ENCODE measurements around the gene TRAPPC1. TPM values are rescaled to one million over a fixed set of nuclear protein-coding genes. Genes with fewer than 3 reads are reported as not detected.

Gene TRAPPC1
- total and polyA plus RNA-seq, 2 of the 8 experiments (the other 6 are each of a cell fraction or from before 2014, with no cell fraction given), result 114 to 170 TPM

- Histone ChIP-seq H3K56ac (replicated peaks; ENCODE audit: insufficient read length, low read depth, low read length) (no peak overlapping the region), H4K8ac (ENCODE audit: extremely low read depth, insufficient read depth, low read length) (no peak overlapping the region), H2AK5ac (ENCODE audit: low read depth, low read length) (no peak overlapping the region), H3K4me3 (ENCODE audit: extremely low read depth in 1 of 4, insufficient read depth in 2 of 4, low read depth in 3 of 4, low read length in 4 of 4) (no peak overlapping the region), H2BK15ac (ENCODE audit: low read length) (no peak overlapping the region), H3K9ac (replicated peaks in 1 of 4; ENCODE audit: extremely low read depth in 1 of 4, low read depth in 3 of 4, low read length in 3 of 4) (no peak overlapping the region), H3K14ac (ENCODE audit: insufficient read length) (no peak overlapping the region), H3K79me1 (ENCODE audit: low read depth, low read length) (no peaks in the 10 kb centered on the region), H3K23ac (ENCODE audit: insufficient read length) (no peak overlapping the region), H2BK20ac (ENCODE audit: low read length) (no peak overlapping the region), H2BK5ac (ENCODE audit: low read depth, low read length) (no peak overlapping the region), H3K9me3 (ENCODE audit: insufficient read depth in 2 of 2, low read depth in 1 of 2, low read length in 1 of 2) (no peaks in the 10 kb centered on the region), H3K36me3 (ENCODE audit: control insufficient read depth in 2 of 4, insufficient read depth in 4 of 4, low read length in 3 of 4) (no peaks in the 10 kb centered on the region), H2AFZ (ENCODE audit: low read length) (no peak overlapping the region), H3K18ac (ENCODE audit: extremely low read depth, low read length) (no peak overlapping the region), H3K79me2 (ENCODE audit: control insufficient read depth in 1 of 2, insufficient read depth in 2 of 2, low read length in 2 of 2) (no peaks in the 10 kb centered on the region), H3K27ac (ENCODE audit: low read depth, low read length) (no peak overlapping the region), H2BK12ac (ENCODE audit: low read depth, low read length) (no peak overlapping the region), H3K4me1 (replicated peaks in 1 of 4; ENCODE audit: control insufficient read depth in 3 of 4, insufficient read depth in 4 of 4, low read length in 3 of 4) (no peaks in the 10 kb centered on the region), H3K4me2 (ENCODE audit: insufficient read depth in 1 of 2, low read depth in 2 of 2, low read length in 2 of 2) (no peak overlapping the region), H3K23me2 (ENCODE audit: low read depth, low read length) (no peaks in the 10 kb centered on the region), H3K4ac (replicated peaks; ENCODE audit: insufficient read length, low read depth, low read length) (no peak overlapping the region), H3K27me3 (replicated peaks in 1 of 4; ENCODE audit: control insufficient read depth in 3 of 4, extremely low read depth in 1 of 4, insufficient read depth in 3 of 4, low read length in 3 of 4) (no peaks in the 10 kb centered on the region; a peak in 3 of 7 replicates), H4K91ac (replicated peaks; ENCODE audit: insufficient read length, low read length) (no peak overlapping the region), H2BK120ac (replicated peaks; ENCODE audit: low read depth, low read length) (no peak overlapping the region), H4K20me1 (replicated peaks in 1 of 2; ENCODE audit: control insufficient read depth in 1 of 2, insufficient read depth in 2 of 2, low read length in 2 of 2) (no peaks in the 10 kb centered on the region), H4K5ac (ENCODE audit: insufficient read length, low read depth, low read length) (no peak overlapping the region)
- ChIA-PET CTCF (ENCODE audit: partially characterized antibody) (interaction anchor here (0.7 kb wide), 1 partner anchor 1504 kb away, joined by 3 read pairs; no protein-coding TSS in a partner anchor), POLR2A (ENCODE audit: partially characterized antibody) (interaction anchor here (0.6 kb wide), 1 partner anchor 274 kb away, joined by 3 read pairs; no protein-coding TSS in a partner anchor)
- no peak for FAIRE-seq
- WGBS, 2 experiments (ENCODE audit: extremely low coverage in 1 of 2, insufficient coverage in 1 of 2, insufficient read length in 1 of 2, insufficient replicate concordance in 2 of 2, low coverage in 1 of 2, low lambda C conversion rate in 2 of 2, missing lambda C conversion rate in 1 of 2), result 92% methylated on average over 9 of the region's 9 CpGs; no CpG with 5 or more reads in 1 of the 2 experiments
- no peak for DNase-seq (ENCODE audit: low read depth in 1 of 2, low spot score in 2 of 2)
- TF ChIP-seq RAD21 (IDR thresholded peaks at IDR 0.05 in 1 of 2, conservative IDR thresholded peaks at IDR 0.05 in 1 of 2; ENCODE audit: low read depth in 2 of 2, low read length in 2 of 2) (no peak), TAF1 (IDR thresholded peaks at IDR 0.05; ENCODE audit: low read depth, low read length) (no peak), YY1 (IDR thresholded peaks at IDR 0.05; ENCODE audit: low read depth, low read length) (no peak), KDM5A (IDR thresholded peaks at IDR 0.05; ENCODE audit: low read length) (no peak), ZNF274 (IDR thresholded peaks at IDR 0.05; ENCODE audit: borderline replicate concordance, extremely low read depth, low read length) (no peak), HDAC2 (IDR thresholded peaks at IDR 0.05; ENCODE audit: borderline replicate concordance in 1 of 2, low read depth in 2 of 2, low read length in 2 of 2) (no peak), TAF7 (optimal IDR thresholded peaks at IDR 0.05; ENCODE audit: borderline replicate concordance, low read depth, low read length) (no peak), CEBPB (IDR thresholded peaks at IDR 0.05; ENCODE audit: low read depth, low read length) (no peak), GTF2F1 (IDR thresholded peaks at IDR 0.05; ENCODE audit: borderline replicate concordance, low read depth, low read length) (no peak), SAP30 (IDR thresholded peaks at IDR 0.05; ENCODE audit: insufficient read depth, insufficient replicate concordance, low read length) (no peak), SIRT6 (IDR thresholded peaks at IDR 0.05; ENCODE audit: low read length) (no peak), CREB1 (IDR thresholded peaks at IDR 0.05) (no peak)
These were observed 27.9 kb upstream of the TRAPPC1 start for GRCh38 chr17:7959503-7960253.
